GM23248 (cell line): ENCODE data around the gene GID4. TPM values are rescaled to one million over a fixed set of nuclear protein-coding genes. Genes with fewer than 3 reads are reported as not detected.

Experiments
- DNase-seq: peaks from one replicate; pipeline ENCODE4 v3.0.0-alpha.2; 2015
- H2AFZ ChIP-seq: fragments of 200-600 bp; sonication (generic); 2 replicates; pipeline ENCODE4 v1.6.1; 2016; ENCODE audit warnings: antibody characterized with exemption
- H3F3A ChIP-seq: fragments of 200-600 bp; sonication (generic); 2 replicates; pipeline ENCODE4 v1.6.1; 2016; ENCODE audit warnings: mild to moderate bottlenecking, antibody characterized with exemption, mixed run types; ENCODE audit not compliant: insufficient read depth
- H3K27ac ChIP-seq: fragments of 200-600 bp; sonication (generic); 2 replicates; pipeline ENCODE4 v1.5.1; 2016; ENCODE audit warnings: mild to moderate bottlenecking
- H3K27me3 ChIP-seq: fragments of 200-600 bp; sonication (generic); replicated peaks from 2 replicates; pipeline ENCODE4 v1.6.1; 2016; ENCODE audit warnings: mild to moderate bottlenecking; ENCODE audit not compliant: insufficient read depth
- H3K36me3 ChIP-seq: fragments of 200-600 bp; sonication (generic); 2 replicates; pipeline ENCODE4 v1.6.1; 2016; ENCODE audit warnings: low read depth, mild to moderate bottlenecking
- H3K4me1 ChIP-seq: fragments of 200-600 bp; sonication (generic); 2 replicates; pipeline ENCODE4 v1.6.1; 2016; ENCODE audit warnings: mild to moderate bottlenecking; ENCODE audit not compliant: insufficient read depth
- H3K4me2 ChIP-seq: fragments of 200-600 bp; sonication (generic); one replicate; pipeline ENCODE4 v1.6.1; 2016; ENCODE audit warnings: mild to moderate bottlenecking; ENCODE audit not compliant: unreplicated experiment
- H3K4me3 ChIP-seq: fragments of 200-600 bp; sonication (generic); 2 replicates; pipeline ENCODE4 v1.5.1; 2016; ENCODE audit warnings: mild to moderate bottlenecking
- H3K79me2 ChIP-seq: fragments of 200-600 bp; sonication (generic); 2 replicates; pipeline ENCODE4 v1.6.1; 2016; ENCODE audit warnings: mild to moderate bottlenecking; ENCODE audit not compliant: insufficient read depth
- H3K9ac ChIP-seq: fragments of 200-600 bp; sonication (generic); 2 replicates; pipeline ENCODE4 v1.6.1; 2016; ENCODE audit warnings: mild to moderate bottlenecking
- H3K9me2 ChIP-seq: fragments of 200-600 bp; sonication (generic); 2 replicates; pipeline ENCODE4 v1.6.1; 2016; ENCODE audit warnings: mixed run types, mild to moderate bottlenecking, moderate library complexity; ENCODE audit not compliant: insufficient read depth
- H3K9me3 ChIP-seq: fragments of 200-600 bp; sonication (generic); one replicate; pipeline ENCODE4 v1.6.1; 2017; ENCODE audit warnings: low read depth
- H4K20me1 ChIP-seq: fragments of 200-600 bp; sonication (generic); 2 replicates; pipeline ENCODE4 v1.6.0; 2016; ENCODE audit not compliant: insufficient read depth
- EZH2 ChIP-seq: fragments of 200-600 bp; sonication (generic); IDR thresholded peaks from 2 replicates; pipeline ENCODE4 v1.6.1; 2018; ENCODE audit warnings: antibody characterized with exemption, mild to moderate bottlenecking; ENCODE audit not compliant: insufficient read depth, poor library complexity, severe bottlenecking
- EZH2phosphoT487 ChIP-seq: fragments of 200-600 bp; sonication (generic); IDR thresholded peaks from 2 replicates; pipeline ENCODE4 v1.6.1; 2018; ENCODE audit warnings: antibody characterized with exemption, moderate library complexity, mild to moderate bottlenecking, low read depth; ENCODE audit not compliant: insufficient read depth
- WGBS, 2 experiments: methylation state at CpG; one replicate each; pipeline ENCODE4 v1.1.6; 2015 to 2017; ENCODE audit warnings: low lambda C conversion rate in 2 of 2, low coverage in 1 of 2; ENCODE audit errors: missing lambda C conversion rate in 2 of 2; 5-methylcytosine and 5-hydroxymethylcytosine counted together
- in situ Hi-C: fragments of 300-500 bp; cut with MboI; formaldehyde crosslinking; loops from 2 replicates; pipeline ENCODE4 v1.15.0; 2020
- polyA plus RNA-seq: library from polyadenylated mRNA; unstranded; fragments of >200 nt; fragmentation: Nextera tagmentation; extraction: Ambion mirVana; gene quantifications from 2 replicates; pipeline ENCODE4 v1.2.1, GENCODE V29; 2016
- total RNA-seq: library from RNA; depleted of rRNA; stranded (reverse); fragments of >200 nt; shearing (Covaris generic); gene quantifications from 2 replicates; pipeline ENCODE4 v1.2.3, GENCODE V29; 2014

The GID4 gene
- total and polyA plus RNA-seq, 2 experiments from 2014 or later = 7.2 to 10.2 TPM

GRCh38 chr17:18009609-18010420, 29.4 kb upstream of the GID4 start:
- Histone ChIP-seq H3K9ac (peak overlapping the region; percentile 30; the same call in 1 of the 2 replicates), H3K36me3 (no peaks in the 10 kb centered on the region), H3K9me3 (no peaks in the 10 kb centered on the region), H3K9me2 (no peaks in the 10 kb centered on the region), H3K27ac (peak overlapping the region; percentile 76), H3K4me2 (peak overlapping the region; percentile 31), H3K79me2 (no peaks in the 10 kb centered on the region), H3F3A (peaks cover 17% of the 10 kb centered on the region), H3K27me3 (no peaks in the 10 kb centered on the region), H3K4me1 (peaks cover 19% of the 10 kb centered on the region), H4K20me1 (no peaks in the 10 kb centered on the region), H2AFZ (no peak overlapping the region), H3K4me3 (no peak overlapping the region)
- 88 to 89% methylated on average over 8 of the region's 8 CpGs for WGBS, 2 experiments
- TF ChIP-seq EZH2 (no peak), EZH2phosphoT487 (no peak)
- DNase-seq = no peak
- in situ Hi-C loops = no loop called here

GRCh38 chr17:18011286-18011685, 27.9 kb upstream of the GID4 start:
- Histone ChIP-seq H2AFZ (no peak overlapping the region), H3K79me2 (no peaks in the 10 kb centered on the region), H3K27me3 (no peaks in the 10 kb centered on the region), H3K9me3 (no peaks in the 10 kb centered on the region), H4K20me1 (no peaks in the 10 kb centered on the region), H3K4me2 (no peak overlapping the region), H3K4me3 (no peak overlapping the region), H3K4me1 (peaks cover 19% of the 10 kb centered on the region), H3F3A (peaks cover 17% of the 10 kb centered on the region), H3K9ac (no peak overlapping the region), H3K9me2 (no peaks in the 10 kb centered on the region), H3K36me3 (no peaks in the 10 kb centered on the region), H3K27ac (no peak overlapping the region)
- 95 to 97% methylated on average over 5 of the region's 5 CpGs for WGBS, 2 experiments
- TF ChIP-seq EZH2 = no peak
- TF ChIP-seq EZH2phosphoT487 = no peak
- in situ Hi-C loops = no loop called here
- DNase-seq = no peak

- no peak overlapping the region for H3K27ac ChIP-seq
- no peak overlapping the region for H3K4me3 ChIP-seq
- H3K27me3 ChIP-seq = no peaks in the 10 kb centered on the region
- H3K36me3 ChIP-seq = no peaks in the 10 kb centered on the region
- in situ Hi-C loops = no loop called here
- WGBS, 2 experiments = 96 to 98% methylated on average over 6 of the region's 6 CpGs
- H3K4me1 ChIP-seq = peaks cover 7% of the 10 kb centered on the region
- H3K79me2 ChIP-seq = no peaks in the 10 kb centered on the region
- no peak for DNase-seq
- H4K20me1 ChIP-seq = no peaks in the 10 kb centered on the region
- TF ChIP-seq EZH2 (no peak), EZH2phosphoT487 (no peak)
- H3K9ac ChIP-seq = no peak overlapping the region
- no peak overlapping the region for H3K4me2 ChIP-seq
- H3F3A ChIP-seq = peaks cover 9% of the 10 kb centered on the region
- H2AFZ ChIP-seq = no peak overlapping the region
- no peaks in the 10 kb centered on the region for H3K9me3 ChIP-seq
- H3K9me2 ChIP-seq = no peaks in the 10 kb centered on the region
Observed at GRCh38 chr17:18014006-18014405, 25.2 kb upstream of the GID4 start.

GRCh38 chr17:18015593-18015992, 23.6 kb upstream of the GID4 start:
- Histone ChIP-seq H3K79me2 (no peaks in the 10 kb centered on the region), H3K4me3 (no peak overlapping the region), H3K9me2 (no peaks in the 10 kb centered on the region), H3K9me3 (no peaks in the 10 kb centered on the region), H3K27ac (no peak overlapping the region), H3K27me3 (no peaks in the 10 kb centered on the region), H3K9ac (no peak overlapping the region), H2AFZ (no peak overlapping the region), H3F3A (no peaks in the 10 kb centered on the region), H3K36me3 (no peaks in the 10 kb centered on the region), H3K4me1 (no peaks in the 10 kb centered on the region; the same call in 1 of the 2 replicates), H4K20me1 (no peaks in the 10 kb centered on the region), H3K4me2 (no peak overlapping the region)
- no peak for TF ChIP-seq EZH2phosphoT487
- TF ChIP-seq EZH2 = no peak
- in situ Hi-C loops = no loop called here
- no peak for DNase-seq
- WGBS, 2 experiments = 93 to 99% methylated on average over 5 of the region's 5 CpGs
